Left cardiac atrium (tissue), 4 donors: ENCODE data around the gene CXorf66. TPM values are rescaled to one million over a fixed set of nuclear protein-coding genes. Genes with fewer than 3 reads are reported as not detected.
"Not testable (repeated sequence)": the region's sequence is repeated elsewhere in the genome, so short reads cannot be mapped to it uniquely, and the experiment has no call there.

Experiments
- ATAC-seq, 2 donors: fragments of 200-7000 bp; cut with Tn5 transposase; one replicate each; pipeline ENCODE4 v1.9.1; 2020; ENCODE audit warnings: mild to moderate bottlenecking in 2 of 2, moderate library complexity in 2 of 2
- DNase-seq: peaks from one replicate; pipeline ENCODE4 v3.0.0-alpha.2; 2020
- intact Hi-C, 2 donors: fragments of 100-400 bp; cut with DNase I; formaldehyde crosslinking; loops; one replicate each; pipeline versions ENCODE4 v1.14.1 to v1.15.1; 2022 to 2023
- long read RNA-seq: library from polyadenylated mRNA; unstranded; transcript quantifications from one replicate; pipeline ENCODE4 v2.0.0, GENCODE V29; 2021
- total RNA-seq, 2 donors: library from RNA; stranded (reverse); fragmentation: NEBNext Ultra II Directional; extraction: Animal tissue kit (Norgen Biotek cat#: 25700); gene quantifications; one replicate each; pipeline ENCODE4 v1.2.1, GENCODE V29; 2021
- donor health status: DM: no; HTN: yes; CAD: no.
- donor health status: DM: no; HTN: yes; CAD: no; lungs with severe emphysema.
- donor health status: DM: yes; HTN: yes; CAD: no.
- donor health status: Dilated cardiomyopathy.

The CXorf66 gene, protein sequence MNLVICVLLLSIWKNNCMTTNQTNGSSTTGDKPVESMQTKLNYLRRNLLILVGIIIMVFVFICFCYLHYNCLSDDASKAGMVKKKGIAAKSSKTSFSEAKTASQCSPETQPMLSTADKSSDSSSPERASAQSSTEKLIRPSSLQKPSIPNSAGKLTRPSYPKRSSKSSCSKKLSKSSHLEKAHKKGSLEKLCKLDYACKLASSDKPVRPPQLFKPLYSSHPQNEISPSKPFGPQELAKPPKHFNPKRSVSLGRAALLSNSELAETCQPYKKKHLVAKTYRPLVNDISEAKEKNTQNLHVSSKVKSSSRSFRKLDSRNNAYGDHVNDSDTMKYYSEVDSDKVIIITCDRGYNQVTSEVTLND
- total RNA-seq, result not detected
- long read RNA-seq, result 0 reads

DNA sequence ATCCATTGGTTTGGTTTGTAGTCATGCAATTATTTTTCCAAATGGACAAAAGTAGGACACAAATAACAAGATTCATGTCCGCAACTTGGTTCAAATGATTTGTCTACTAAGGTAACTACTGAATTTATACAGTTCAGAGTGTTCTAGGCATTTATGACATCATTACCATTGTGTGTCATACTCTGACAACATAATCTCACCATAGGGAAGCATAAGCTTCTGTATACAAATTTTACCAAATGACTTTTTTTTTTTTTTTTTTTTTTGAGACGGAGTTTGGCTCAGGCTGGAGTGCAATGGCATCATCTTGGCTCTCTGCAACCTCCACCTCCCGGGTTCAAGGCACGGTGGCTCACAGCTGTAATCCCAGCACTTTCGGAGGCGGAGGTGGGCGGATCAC is at the start of gene CXorf66:
Gene CXorf66, minus strand, starts transcription at position 101 of the 400 bp plus-strand sequence. Its CDS starts 25 bp downstream, at position 76.
- ATAC-seq (no peak), DNase-seq (no peak)
- intact Hi-C loops, result no loop called here

DNA sequence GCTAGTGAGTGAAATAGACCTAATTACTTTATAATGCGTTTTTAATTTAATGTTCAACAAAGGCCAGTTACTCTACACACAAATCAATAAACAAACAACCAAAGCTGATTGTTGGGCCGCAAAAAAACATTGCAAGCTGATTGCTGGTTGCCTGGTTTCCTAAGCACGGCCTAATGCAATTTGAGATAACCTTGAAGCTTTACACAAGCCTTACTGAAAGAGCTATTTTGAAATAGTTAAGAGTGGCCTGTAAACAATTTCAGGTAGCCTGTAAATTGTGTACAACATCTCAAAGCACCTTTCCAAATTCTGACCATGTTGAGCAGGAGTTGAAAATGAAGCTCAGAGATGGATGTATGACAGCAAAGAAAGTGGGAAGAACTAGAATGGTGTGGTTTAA is 17.5 kb upstream of the CXorf66 start:
- intact Hi-C loops, result no loop called here
- no peak for DNase-seq
- no peak for ATAC-seq

DNA sequence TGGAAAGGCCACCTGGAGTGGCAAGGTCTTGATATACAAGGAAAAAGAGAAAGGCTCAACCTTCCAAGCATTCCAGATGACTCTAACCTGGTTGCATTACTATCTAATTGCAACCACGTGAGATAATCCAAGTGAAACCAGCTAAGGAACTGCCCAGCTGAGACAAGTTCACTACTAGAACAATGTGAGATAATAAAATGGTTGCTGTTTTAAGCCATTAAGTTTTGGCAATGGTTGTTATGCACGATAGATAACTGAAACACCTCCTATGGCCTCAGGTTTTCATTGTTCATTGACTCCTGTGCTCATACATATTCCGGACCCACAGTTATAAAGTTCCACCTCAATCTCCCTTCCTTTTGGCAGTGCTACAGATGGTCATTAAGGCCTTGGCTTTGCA is 9.2 kb upstream of the CXorf66 start:
- DNase-seq, result no peak
- no peak for ATAC-seq
- intact Hi-C loops, result no loop called here

DNA sequence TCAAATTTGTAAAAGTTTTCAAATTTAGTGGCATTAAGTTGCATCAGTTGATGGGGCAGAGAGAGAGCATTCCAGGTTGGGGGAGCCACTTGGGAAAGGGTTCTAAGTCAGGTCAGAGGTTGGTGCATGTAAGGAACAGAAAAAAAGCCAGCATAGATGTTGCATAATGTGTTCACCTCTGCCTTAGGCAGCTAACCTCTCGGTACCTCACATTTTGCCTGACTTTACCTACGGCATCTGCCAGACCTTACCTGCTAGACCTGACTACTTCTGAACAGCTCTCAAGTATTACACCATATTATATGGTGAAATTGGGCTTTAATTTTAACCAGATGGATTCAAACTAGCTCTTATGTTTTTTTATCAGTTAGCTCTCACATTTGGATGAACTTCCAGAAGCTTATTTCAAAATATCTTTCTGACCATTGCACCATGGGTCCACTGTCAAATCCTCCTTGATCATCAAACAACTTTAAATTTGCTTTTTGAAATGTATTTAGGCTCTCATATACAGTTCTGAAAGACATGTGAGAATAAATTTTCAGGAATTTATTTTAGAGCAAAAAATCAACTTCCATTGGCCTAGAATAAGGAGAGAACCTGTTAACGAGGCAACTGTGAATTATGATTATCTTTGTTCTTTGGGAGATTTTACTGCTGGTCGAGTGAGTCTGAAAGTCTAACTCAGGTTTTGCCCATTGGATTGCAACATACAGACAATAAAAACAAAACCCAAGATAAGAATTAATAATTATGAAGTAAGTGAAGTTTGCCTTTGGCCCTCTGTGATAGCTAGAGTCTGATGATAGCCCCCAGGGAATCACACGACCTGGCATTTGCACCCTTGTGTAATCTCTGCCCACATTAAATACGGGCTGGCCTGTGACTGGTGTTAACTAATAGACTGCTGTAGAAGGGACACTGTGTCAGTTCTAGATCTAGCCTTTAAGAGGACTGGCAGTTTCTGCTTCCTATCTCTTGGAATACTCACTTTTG is 7.6 kb upstream of the CXorf66 start:
- ATAC-seq (no peak), DNase-seq (no peak)
- intact Hi-C loops, result no loop called here

DNA sequence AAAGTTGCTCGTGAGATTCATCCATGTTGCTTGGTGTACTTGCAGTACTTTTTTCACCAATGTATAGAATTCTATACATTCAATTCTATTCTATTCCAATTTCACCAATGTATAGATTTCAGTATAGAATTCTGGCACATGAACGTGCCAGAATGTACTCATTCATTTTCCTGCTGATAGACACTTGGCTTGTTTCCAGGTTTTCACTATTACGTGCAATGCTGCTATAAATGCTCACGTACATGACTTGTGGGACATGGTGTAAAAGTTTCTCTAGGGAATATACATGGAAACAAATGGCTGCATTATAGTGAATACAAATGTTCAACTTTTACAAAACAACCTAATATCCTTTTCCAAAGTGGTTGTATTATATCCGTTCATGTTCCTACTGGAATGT is 6.8 kb upstream of the CXorf66 start:
- intact Hi-C loops, result no loop called here
- no peak for ATAC-seq
- DNase-seq, result no peak

DNA sequence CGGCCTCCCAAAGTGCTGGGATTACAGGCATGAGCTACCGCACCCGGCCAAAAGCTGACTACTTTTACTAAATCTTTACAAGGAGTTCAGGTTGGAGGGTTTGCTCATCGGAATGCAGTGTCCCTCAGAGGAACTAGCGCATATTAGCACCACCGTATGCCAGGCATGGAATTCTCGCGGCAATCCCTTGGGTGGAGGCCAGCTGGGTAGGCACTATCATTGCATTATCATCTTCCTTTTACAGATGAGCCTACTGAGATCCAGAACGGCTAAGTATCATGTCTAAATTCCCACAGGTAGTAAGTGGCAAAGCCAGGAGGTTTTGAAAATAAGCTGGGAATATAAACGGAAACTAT is 6.1 kb upstream of the CXorf66 start:
- intact Hi-C loops, result no loop called here
- ATAC-seq (no peak), DNase-seq (no peak)

DNA sequence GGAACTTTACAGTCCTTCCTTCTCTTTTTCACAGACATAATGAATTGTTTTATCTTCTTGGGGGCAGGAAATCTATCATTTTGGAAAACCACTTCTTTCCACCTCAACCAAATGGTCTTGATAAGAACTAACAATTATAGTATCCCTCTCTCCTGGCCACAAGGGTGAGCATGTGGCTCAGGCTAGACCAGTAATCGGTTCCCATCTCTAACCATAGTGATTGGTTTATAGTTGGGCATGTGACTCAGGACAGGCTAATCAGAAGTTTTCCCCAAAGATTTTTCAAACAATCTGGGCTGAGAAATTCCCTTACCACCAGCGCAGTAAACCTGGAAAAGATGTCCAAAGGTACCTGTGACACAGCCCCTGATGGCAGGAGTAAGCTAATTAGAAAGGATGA is 4.0 kb upstream of the CXorf66 start:
- ATAC-seq (no peak), DNase-seq (no peak)
- intact Hi-C loops, result no loop called here

DNA sequence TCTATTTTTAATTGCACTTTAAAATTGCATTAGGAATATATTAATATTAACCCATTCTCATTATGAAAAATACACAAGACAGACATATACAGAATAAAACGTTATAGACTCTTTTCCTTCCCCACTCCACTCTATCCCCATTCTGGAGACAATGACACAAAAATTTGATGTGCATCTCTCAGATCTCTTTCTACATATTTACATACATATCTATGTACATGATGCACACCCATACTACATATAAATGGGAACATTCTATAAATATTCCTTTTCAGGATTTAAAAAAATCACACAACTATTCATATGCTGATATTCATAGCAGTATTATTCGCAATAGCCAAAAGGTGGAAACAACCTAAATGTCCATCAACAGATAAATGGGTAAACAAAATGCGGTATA is 2.4 kb upstream of the CXorf66 start:
- ATAC-seq, result no peak
- no peak for DNase-seq
- intact Hi-C loops, result no loop called here

DNA sequence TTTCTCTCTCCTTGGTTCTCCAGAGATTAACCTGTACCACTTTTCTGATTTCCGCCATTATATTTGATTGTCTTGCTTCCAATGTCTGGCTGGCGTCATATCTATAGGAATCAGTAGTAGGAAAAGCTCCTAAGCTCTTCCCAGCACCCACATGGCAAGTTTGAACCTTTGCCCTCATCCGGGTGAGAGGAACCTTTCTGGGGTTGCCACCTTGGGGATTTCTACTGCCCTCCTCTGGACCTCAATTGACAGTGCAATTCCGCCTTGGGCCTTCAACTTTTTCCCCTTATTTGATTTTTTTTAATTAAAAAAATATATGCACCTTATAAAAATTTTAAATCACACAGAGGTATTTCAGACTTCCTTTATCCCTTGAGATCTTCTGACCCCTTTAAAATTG is 2.0 kb upstream of the CXorf66 start:
- intact Hi-C loops, result no loop called here
- no peak for ATAC-seq
- DNase-seq, result no peak

DNA sequence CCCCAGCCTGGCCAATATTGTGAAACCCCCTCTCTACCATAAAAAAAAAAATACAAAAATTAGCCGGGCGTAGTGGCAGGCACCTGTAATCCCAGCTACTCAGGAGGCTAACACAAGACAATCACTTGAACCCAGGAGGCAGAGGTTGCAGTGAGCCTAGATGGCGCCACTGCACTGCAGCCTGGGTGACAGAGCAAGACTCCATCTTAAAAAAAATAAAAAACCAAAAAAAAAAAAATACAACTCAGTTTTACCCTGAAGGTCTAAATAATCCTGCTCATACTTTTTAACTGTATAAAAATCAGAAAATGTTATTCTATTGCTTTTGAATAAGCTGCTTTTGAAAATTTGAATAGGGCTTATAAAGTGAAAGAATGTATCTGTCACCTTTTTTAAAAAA is 838 bp upstream of the CXorf66 start:
- intact Hi-C loops, ATAC-seq, DNase-seq: not testable (repeated sequence)

DNA sequence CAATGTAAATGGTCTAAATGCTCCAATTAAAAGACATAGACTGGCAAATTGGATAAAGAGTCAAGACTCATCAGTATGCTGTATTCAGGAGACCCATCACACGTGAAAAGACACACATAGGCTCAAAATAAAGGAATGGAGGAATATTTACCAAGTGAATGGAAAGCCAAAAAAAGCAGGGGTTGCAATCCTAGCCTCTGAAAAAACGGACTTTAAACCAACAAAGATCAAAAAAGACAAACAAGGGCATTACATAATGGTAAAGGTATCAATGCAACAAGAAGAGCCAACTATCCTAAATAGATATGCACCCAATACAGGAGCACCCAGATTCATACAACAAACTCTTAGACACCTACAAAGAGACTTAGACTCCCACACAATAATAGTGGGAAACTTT is 4.2 kb downstream of the CXorf66 start:
- ATAC-seq, intact Hi-C loops, DNase-seq: not testable (repeated sequence)

DNA sequence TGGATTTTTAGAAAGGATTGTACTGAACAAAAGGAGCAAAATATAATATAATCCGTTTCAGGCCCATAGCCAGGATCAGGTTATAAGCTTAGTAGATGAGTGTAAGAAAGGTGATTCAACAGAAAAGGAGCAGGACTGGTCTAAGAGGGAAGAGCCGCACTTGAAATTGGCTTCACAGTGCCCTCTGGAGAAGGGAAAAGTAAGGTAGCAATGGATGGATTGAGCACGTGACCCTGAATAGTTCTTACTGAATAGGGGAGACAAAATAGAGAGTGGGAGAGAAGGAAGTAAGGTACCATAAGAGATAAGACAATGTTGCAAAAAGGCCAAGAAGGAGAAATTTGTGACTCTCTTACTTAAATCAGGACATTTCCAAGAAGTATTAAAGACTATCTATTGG is 15.6 kb downstream of the CXorf66 start:
- ATAC-seq, result no peak
- intact Hi-C loops, result no loop called here
- DNase-seq, result no peak

DNA sequence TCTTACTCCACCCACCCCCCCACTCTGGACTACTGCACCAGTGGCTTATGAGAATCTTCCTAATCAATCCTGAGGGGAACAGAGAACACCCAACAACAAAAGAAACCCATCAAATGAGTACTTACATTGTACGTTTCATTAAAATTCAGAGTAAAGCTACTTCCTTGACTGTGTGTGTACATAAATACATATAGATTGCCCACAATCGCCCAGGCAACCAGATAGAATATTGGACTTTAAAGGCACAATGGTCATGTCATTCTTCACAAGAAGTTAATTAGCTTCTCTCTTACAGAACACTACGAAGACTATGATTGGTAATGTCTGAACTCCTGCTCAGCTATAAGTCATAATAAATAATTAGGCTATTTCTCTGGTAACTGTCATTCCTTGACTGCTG is 20.2 kb downstream of the CXorf66 start:
- DNase-seq, result no peak
- intact Hi-C loops, result no loop called here
- no peak for ATAC-seq

DNA sequence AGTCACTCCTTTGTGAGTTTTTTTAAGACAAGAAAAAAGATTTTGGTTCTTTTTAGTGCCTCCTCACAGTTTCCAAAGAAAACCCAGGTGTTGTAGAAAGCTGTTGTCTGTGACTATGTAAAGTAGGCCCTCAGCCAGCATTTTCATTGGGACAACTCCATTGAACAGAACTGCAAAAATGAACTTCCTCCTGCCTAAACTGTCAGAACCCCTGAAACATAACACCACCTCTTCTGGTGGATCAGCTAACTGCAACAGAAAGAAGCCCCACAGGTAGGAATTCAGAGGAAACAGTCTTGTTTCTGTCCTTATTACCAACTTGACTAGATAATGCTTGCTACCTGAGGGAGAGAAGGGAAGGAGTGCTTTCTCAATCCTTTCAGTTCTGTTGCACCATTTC is 29.1 kb downstream of the CXorf66 start:
- no peak for DNase-seq
- intact Hi-C loops, result no loop called here
- no peak for ATAC-seq

DNA sequence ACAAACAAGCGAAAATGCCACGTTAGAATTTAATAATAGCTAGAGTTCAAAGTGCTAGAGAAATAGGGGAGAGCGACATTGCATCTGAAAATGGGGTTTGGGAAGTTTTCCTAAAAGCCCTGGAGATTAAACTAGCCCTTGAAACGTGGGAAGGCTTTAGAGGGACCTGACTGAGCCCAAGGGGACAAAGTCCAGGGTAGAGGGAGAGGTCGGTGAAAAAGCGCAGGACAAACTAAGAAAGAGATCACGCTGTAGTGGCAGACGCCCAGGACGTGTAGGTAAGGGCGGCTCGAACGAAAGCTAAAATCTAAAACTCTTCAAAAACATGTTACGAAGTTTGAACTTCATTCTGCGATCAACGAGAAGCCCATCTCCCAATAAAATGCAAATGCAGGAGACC is 31.4 kb downstream of the CXorf66 start:
- no peak for DNase-seq
- intact Hi-C loops, result no loop called here
- ATAC-seq, result no peak

DNA sequence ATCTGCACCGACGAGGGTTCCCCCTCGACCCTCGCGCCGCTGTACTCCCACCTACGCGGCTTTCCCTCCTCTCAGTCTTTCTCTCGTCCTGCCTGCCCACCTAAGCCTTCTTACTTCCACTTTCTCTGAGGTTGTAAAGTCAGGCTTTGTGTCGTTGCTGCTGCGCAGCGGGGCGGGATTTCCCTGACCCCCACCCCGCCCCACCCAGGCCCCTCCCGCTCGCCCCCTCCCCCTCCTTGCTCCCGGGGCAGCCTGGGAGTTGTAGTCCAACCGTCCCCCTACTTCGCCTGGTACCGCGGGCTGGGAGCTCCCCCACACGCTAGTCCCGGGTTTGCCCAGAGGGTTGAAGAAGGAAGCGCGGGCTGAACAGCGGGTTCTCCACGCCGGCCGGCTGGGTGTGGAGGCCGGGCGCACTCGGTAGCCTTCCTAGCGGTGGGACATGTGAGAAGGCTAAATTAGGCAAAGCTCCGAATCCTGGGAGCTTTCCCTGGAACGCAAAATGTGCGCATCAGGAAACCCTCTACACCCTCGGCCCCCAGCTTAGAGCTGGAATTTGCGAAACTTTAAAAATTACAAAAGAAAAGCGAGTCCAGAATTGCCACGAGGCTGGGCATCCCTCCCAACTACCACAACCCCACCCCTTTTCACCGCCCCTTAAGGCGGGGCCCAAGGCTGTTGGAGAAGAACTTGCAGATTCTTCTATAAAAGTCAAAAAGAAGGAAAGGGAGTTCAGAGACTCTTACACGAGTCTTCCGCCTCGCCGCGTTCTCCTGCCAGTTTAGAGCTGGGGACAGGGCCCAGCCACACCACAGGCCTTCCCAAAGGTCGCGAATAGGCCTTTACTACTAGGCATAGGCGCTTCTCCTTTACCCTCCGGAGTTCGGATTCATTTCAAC is 32.2 kb downstream of the CXorf66 start, which contains the start of gene ATP11C:
Gene ATP11C, minus strand, starts transcription at position 153 of the 896 bp plus-strand sequence. CDS start 1,011 bp downstream, outside the sequence.
- intact Hi-C loops, result no loop called here
- ATAC-seq, result peak; percentile 94 to 97
- DNase-seq, result peak; percentile 81

DNA sequence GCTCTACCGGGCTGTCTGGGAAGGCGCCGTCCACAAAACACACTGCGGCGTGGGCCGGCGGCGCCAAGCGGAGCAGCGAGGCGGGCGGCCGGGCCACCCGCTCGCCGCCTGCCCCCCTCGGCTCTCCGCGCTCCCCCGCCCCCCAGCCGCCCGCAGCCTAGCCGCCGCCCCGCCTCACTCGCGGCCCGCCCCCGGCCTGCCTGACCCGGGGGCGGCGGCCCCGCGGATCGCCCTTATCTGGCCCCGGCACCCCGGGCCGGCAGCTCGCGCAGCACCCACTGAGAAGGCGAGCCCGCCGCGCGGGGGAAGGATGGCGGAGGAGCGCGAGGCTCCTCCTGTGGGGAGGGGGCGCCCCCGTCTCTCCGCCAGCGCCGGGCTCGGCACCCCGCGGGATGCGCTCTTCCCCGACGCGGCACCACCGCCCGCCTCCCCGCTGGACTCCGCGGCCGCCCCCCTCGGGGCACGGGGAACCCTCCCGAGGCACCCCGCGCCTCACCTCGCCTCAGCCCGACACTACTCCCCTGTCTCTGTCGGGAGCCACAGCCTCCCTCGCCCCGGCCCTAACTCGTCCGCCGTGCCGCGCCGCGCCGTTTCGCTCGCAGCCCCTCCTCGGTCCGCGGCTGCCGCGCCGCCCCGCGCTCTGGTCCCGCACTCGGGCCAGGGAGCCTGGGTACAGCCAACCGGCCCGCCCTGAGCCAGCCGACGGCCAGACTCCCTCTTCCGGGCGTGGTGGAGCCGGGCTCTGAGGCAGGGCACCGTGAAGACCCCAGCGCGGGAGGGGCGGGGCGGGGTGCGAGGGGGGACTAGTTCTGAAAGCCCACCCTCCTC is 33.0 kb downstream of the CXorf66 start:
- peak; percentile 53 for DNase-seq
- peak; percentile 56 to 72 for ATAC-seq
- intact Hi-C loops, result no loop called here

DNA sequence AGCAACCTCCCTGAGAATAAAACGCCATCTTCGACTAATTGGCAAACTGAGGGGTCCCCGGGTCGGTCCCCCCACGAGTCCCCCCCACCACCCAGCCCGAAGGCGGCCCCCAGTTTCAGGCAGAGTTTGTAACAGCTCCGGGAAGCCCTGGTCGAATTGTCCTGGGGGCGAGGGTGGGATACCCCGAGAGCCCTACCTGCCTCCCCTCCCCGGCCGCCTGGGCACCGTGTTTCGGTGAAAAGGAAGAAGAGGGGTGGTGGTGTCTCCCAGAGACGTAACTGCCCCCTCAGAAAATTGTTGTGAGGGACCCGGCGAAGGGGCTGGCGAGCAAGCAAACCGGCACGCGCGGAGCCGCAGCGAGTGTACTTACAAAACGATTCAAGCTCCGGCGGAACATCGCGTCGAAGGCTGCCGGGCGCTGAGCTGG is 33.7 kb downstream of the CXorf66 start:
- no peak for DNase-seq
- ATAC-seq, result no peak
- intact Hi-C loops, result no loop called here
